ENCODE data around the gene CCDC116. TPM values are rescaled to one million over a fixed set of nuclear protein-coding genes. Genes with fewer than 3 reads are reported as not detected.

Gene CCDC116
- total RNA-seq (2022) (0.21 TPM in 1 of 2 replicates, not detected in the other), Bru-seq, nascent RNA (percentile 20 among the genes with signal in this experiment), BruChase-seq, experiment 1, labeled RNA remaining after a 6-hour chase (percentile 29 among the genes with signal in this experiment), BruChase-seq, experiment 2, labeled RNA remaining after a 2-hour chase (percentile 16 among the genes with signal in this experiment)
- long read RNA-seq, result 0 reads

- Mint-ChIP-seq H3K4me1 (ENCODE audit: insufficient read depth, unreplicated experiment) (no peaks in the 10 kb centered on the region), H3K9me3 (ENCODE audit: unreplicated experiment) (no peaks in the 10 kb centered on the region), H3K27ac (ENCODE audit: low read depth, unreplicated experiment) (no peak within 1 kb of the TSS), H3K36me3 (ENCODE audit: insufficient read depth, unreplicated experiment) (peaks cover 18% of the 10 kb centered on the region), H3K27me3 (ENCODE audit: insufficient read depth, unreplicated experiment) (no peaks in the 10 kb centered on the region), H3K4me3 (ENCODE audit: unreplicated experiment) (no peak within 1 kb of the TSS)
- ChIA-PET POLR2A (no interaction called here), CTCF (interaction anchor here (2.2 to 5.8 kb wide), 2 partner anchors 10 to 15 kb away, joined by 8 to 69 read pairs; partner anchors contain the start of gene SDF2L1)
- intact Hi-C loops (cut with micrococcal nuclease), result no loop called here
- no TSS peak for BruUV-seq (replicated peaks)
- TF ChIP-seq CTCF (IDR thresholded peaks at IDR 0.05; ENCODE audit: unreplicated experiment), result no peak
- DNase-seq (ENCODE audit: unreplicated experiment), result no peak
Observed at GRCh38 chr22:21632237-21632895, at the start of gene CCDC116. TSS of gene CCDC116 (plus strand) at chr22:21632760. CDS start at chr22:21633182, 422 bp downstream.

- Mint-ChIP-seq H3K36me3 (ENCODE audit: insufficient read depth, unreplicated experiment) (peaks cover 46% of the 10 kb centered on the region), H3K4me3 (ENCODE audit: unreplicated experiment) (no peak overlapping the region), H3K27me3 (ENCODE audit: insufficient read depth, unreplicated experiment) (no peaks in the 10 kb centered on the region), H3K4me1 (ENCODE audit: insufficient read depth, unreplicated experiment) (peaks cover 14% of the 10 kb centered on the region), H3K27ac (ENCODE audit: low read depth, unreplicated experiment) (peak overlapping the region; percentile 43), H3K9me3 (ENCODE audit: unreplicated experiment) (no peaks in the 10 kb centered on the region)
- intact Hi-C loops (cut with micrococcal nuclease), result no loop called here
- ChIA-PET CTCF (no interaction called here), POLR2A (interaction anchor here (0.6 to 0.7 kb wide), 2 partner anchors 38 to 59 kb away, joined by 3 to 4 read pairs; partner anchors contain the start of gene SDF2L1)
- no peak for TF ChIP-seq CTCF (IDR thresholded peaks at IDR 0.05; ENCODE audit: unreplicated experiment)
- BruUV-seq (replicated peaks), result no TSS peak
- no peak for DNase-seq (ENCODE audit: unreplicated experiment)
Observed at GRCh38 chr22:21582801-21583740, 49.5 kb upstream of the CCDC116 start.

- Mint-ChIP-seq H3K27ac (ENCODE audit: low read depth, unreplicated experiment) (no peak overlapping the region), H3K4me3 (ENCODE audit: unreplicated experiment) (no peak overlapping the region), H3K4me1 (ENCODE audit: insufficient read depth, unreplicated experiment) (peaks cover 14% of the 10 kb centered on the region), H3K9me3 (ENCODE audit: unreplicated experiment) (no peaks in the 10 kb centered on the region), H3K27me3 (ENCODE audit: insufficient read depth, unreplicated experiment) (no peaks in the 10 kb centered on the region), H3K36me3 (ENCODE audit: insufficient read depth, unreplicated experiment) (peaks cover 42% of the 10 kb centered on the region)
- no peak for TF ChIP-seq CTCF (IDR thresholded peaks at IDR 0.05; ENCODE audit: unreplicated experiment)
- DNase-seq (ENCODE audit: unreplicated experiment), result no peak
- POLR2A ChIA-PET, result interaction anchor here (0.6 to 0.8 kb wide), 2 partner anchors 22 to 44 kb away, joined by 3 to 4 read pairs; partner anchors contain the start of gene YDJC
- no TSS peak for BruUV-seq (replicated peaks)
- CTCF ChIA-PET, result interaction anchor here (0.7 to 0.8 kb wide), 2 partner anchors 9 to 62 kb away, joined by 3 read pairs; no protein-coding TSS in a partner anchor
- intact Hi-C loops (cut with micrococcal nuclease), result no loop called here
Observed at GRCh38 chr22:21585389-21585788, 47.2 kb upstream of the CCDC116 start.
